ENCODE data around the gene ZCCHC7. TPM values are rescaled to one million over a fixed set of nuclear protein-coding genes. Genes with fewer than 3 reads are reported as not detected.

The ZCCHC7 gene
- total and polyA plus RNA-seq, 2 experiments from 2014 or later, result 29.8 to 38.8 TPM

DNA sequence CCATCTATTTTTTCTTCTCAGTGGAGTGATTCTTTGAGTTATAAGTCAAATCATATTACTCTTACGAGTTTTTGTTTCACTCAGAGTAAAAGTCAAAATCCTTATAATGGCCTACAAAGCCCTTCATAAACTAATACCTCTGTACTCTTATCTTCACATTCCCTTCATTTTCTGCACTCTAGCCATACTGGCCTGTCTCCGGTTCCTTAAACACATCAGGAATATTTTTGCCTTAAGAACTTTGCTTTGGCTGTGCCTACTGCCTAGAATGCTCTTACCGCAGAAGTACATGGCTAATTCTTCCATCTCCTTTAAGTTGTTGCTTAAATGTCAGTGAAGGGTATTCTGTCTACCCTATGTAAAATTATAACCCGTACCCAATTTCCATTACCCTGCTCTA, 169.3 kb downstream of the ZCCHC7 start:
- Mint-ChIP-seq H3K27ac (no peak overlapping the region), H3K4me1 (peaks cover 5% of the 10 kb centered on the region), H3K9me3 (no peaks in the 10 kb centered on the region; the same call in 2 of the 3 replicates), H3K4me3 (no peak overlapping the region), H3K27me3 (ENCODE audit: insufficient read depth, low read depth, poor library complexity) (no peaks in the 10 kb centered on the region), H3K36me3 (ENCODE audit: low read depth) (no peaks in the 10 kb centered on the region)
- Histone ChIP-seq H3K4me3 (no peak overlapping the region), H3K4me1 (ENCODE audit: insufficient read depth) (peaks cover 9% of the 10 kb centered on the region), H3K27ac (ENCODE audit: low read depth) (no peak overlapping the region), H3K27me3 (ENCODE audit: insufficient read depth) (no peaks in the 10 kb centered on the region), H3K4me2 (no peak overlapping the region), H2AFZ (no peak overlapping the region), H3K36me3 (ENCODE audit: insufficient read depth) (no peaks in the 10 kb centered on the region), H4K20me1 (replicated peaks; ENCODE audit: insufficient read depth) (no peaks in the 10 kb centered on the region), H3K79me2 (replicated peaks; ENCODE audit: insufficient read depth) (peaks cover 7% of the 10 kb centered on the region), H3K9me2 (ENCODE audit: insufficient read depth) (no peaks in the 10 kb centered on the region), H3F3A (replicated peaks; ENCODE audit: low read depth) (no peaks in the 10 kb centered on the region)
- DNase-seq (ENCODE audit: low spot score) (no peak), ATAC-seq (no peak)
- TF ChIP-seq ZNF331 (CRISPR knock-in tag; IDR thresholded peaks at IDR 0.05; ENCODE audit: low read depth), result no peak

- ATAC-seq (no peak), DNase-seq (ENCODE audit: low spot score) (no peak)
- no peak overlapping the region for H3K4me2 ChIP-seq
- peaks cover 8% of the 10 kb centered on the region for H3K4me1 ChIP-seq (ENCODE audit: insufficient read depth)
- H3K27ac ChIP-seq (ENCODE audit: low read depth), result no peak overlapping the region
- no peaks in the 10 kb centered on the region for H3K9me2 ChIP-seq (ENCODE audit: insufficient read depth)
- H3K4me3 Mint-ChIP-seq, result no peak overlapping the region
- H3K9me3 Mint-ChIP-seq, result no peaks in the 10 kb centered on the region; the same call in 2 of the 3 replicates
- H3K79me2 ChIP-seq (replicated peaks; ENCODE audit: insufficient read depth), result peaks cover 7% of the 10 kb centered on the region
- peaks cover 5% of the 10 kb centered on the region for H3K4me1 Mint-ChIP-seq
- TF ChIP-seq NANOG (IDR thresholded peaks at IDR 0.05; ENCODE audit: borderline replicate concordance) (no peak), CREB1 (CRISPR knock-in tag; IDR thresholded peaks at IDR 0.05; ENCODE audit: low read depth) (no peak), ZNF331 (CRISPR knock-in tag; IDR thresholded peaks at IDR 0.05; ENCODE audit: low read depth) (no peak), ZNF114 (CRISPR knock-in tag; IDR thresholded peaks at IDR 0.05) (no peak), EZH2phosphoT487 (IDR thresholded peaks at IDR 0.05; ENCODE audit: unreplicated experiment) (no peak), STAT1 (IDR thresholded peaks at IDR 0.05; ENCODE audit: unreplicated experiment) (no peak), EZH2 (IDR thresholded peaks at IDR 0.05; ENCODE audit: low read depth, unreplicated experiment) (no peak), JUNB (IDR thresholded peaks at IDR 0.05; ENCODE audit: unreplicated experiment) (no peak)
- TF ChIP-seq, protein P1, sequence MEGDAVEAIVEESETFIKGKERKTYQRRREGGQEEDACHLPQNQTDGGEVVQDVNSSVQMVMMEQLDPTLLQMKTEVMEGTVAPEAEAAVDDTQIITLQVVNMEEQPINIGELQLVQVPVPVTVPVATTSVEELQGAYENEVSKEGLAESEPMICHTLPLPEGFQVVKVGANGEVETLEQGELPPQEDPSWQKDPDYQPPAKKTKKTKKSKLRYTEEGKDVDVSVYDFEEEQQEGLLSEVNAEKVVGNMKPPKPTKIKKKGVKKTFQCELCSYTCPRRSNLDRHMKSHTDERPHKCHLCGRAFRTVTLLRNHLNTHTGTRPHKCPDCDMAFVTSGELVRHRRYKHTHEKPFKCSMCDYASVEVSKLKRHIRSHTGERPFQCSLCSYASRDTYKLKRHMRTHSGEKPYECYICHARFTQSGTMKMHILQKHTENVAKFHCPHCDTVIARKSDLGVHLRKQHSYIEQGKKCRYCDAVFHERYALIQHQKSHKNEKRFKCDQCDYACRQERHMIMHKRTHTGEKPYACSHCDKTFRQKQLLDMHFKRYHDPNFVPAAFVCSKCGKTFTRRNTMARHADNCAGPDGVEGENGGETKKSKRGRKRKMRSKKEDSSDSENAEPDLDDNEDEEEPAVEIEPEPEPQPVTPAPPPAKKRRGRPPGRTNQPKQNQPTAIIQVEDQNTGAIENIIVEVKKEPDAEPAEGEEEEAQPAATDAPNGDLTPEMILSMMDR (conservative IDR thresholded peaks at IDR 0.05; ENCODE audit: low read depth in 2 of 2), result no peak
- peak overlapping the region; percentile 86; the same call in 1 of the 2 replicates for H3K27ac Mint-ChIP-seq
- H2AFZ ChIP-seq, result no peak overlapping the region
- H3K36me3 ChIP-seq (ENCODE audit: insufficient read depth), result no peaks in the 10 kb centered on the region
- no peaks in the 10 kb centered on the region for H3K27me3 ChIP-seq (ENCODE audit: insufficient read depth)
- no peak overlapping the region for H3K4me3 ChIP-seq
- H3K27me3 Mint-ChIP-seq (ENCODE audit: insufficient read depth, low read depth, poor library complexity), result no peaks in the 10 kb centered on the region
- no peaks in the 10 kb centered on the region for H4K20me1 ChIP-seq (replicated peaks; ENCODE audit: insufficient read depth)
- no peaks in the 10 kb centered on the region for H3F3A ChIP-seq (replicated peaks; ENCODE audit: low read depth)
- no peaks in the 10 kb centered on the region for H3K36me3 Mint-ChIP-seq (ENCODE audit: low read depth)
Measured at GRCh38 chr9:37290366-37290939, 170.1 kb downstream of the ZCCHC7 start.
